SK-N-MC (cell line): Measurements from ENCODE around the gene SPAM1.

Experiments used
- DNase-seq: peaks from one replicate; pipeline ENCODE4 v3.0.0-alpha.2; 2011; ENCODE audit warnings: low read depth, low spot score
- H3K27ac ChIP-seq: fragments of 200-600 bp; sonication (generic); 2 replicates; pipeline ENCODE4 v1.5.1; 2016; ENCODE audit warnings: mixed run types
- H3K36me3 ChIP-seq: fragments of 200-600 bp; sonication (generic); 2 replicates; pipeline ENCODE4 v1.6.1; 2017; ENCODE audit warnings: antibody characterized with exemption, low read length, mixed read lengths; ENCODE audit not compliant: insufficient read depth
- H3K4me3 ChIP-seq: fragments of 200-600 bp; sonication (generic); 2 replicates; pipeline ENCODE4 v1.5.1; 2016
- H3K9ac ChIP-seq: fragments of 200-600 bp; sonication (generic); 2 replicates; pipeline ENCODE4 v1.8.0; 2017; ENCODE audit warnings: mixed run types, mixed read lengths; ENCODE audit not compliant: insufficient read length
- H3K9me3 ChIP-seq: fragments of 200-600 bp; sonication (generic); 2 replicates; pipeline ENCODE4 v1.6.1; 2017; ENCODE audit warnings: low read depth, mild to moderate bottlenecking, antibody characterized with exemption, low read length, moderate library complexity, mixed read lengths
- EZH2 ChIP-seq: fragments of 200-600 bp; sonication (generic); IDR thresholded peaks from one replicate; pipeline ENCODE4 v1.6.1; 2017; ENCODE audit warnings: antibody characterized with exemption
- FOXP2 ChIP-seq: optimal IDR thresholded peaks from 2 replicates; pipeline ENCODE3; 2011; ENCODE audit warnings: mild to moderate bottlenecking, moderate library complexity; ENCODE audit not compliant: insufficient read depth; ENCODE audit errors: extremely low read length, control extremely low read depth
- POLR2AphosphoS5 ChIP-seq: IDR thresholded peaks from 2 replicates; pipeline ENCODE4 v1.6.1; 2012; ENCODE audit warnings: mild to moderate bottlenecking, low read depth, low read length, borderline replicate concordance

The SPAM1 gene

GRCh38 chr7:123917878-123918277, 7.2 kb upstream of the SPAM1 start:
- Histone ChIP-seq H3K27ac (no peak overlapping the region), H3K4me3 (no peak overlapping the region), H3K9me3 (no peaks in the 10 kb centered on the region), H3K9ac (no peak overlapping the region), H3K36me3 (no peaks in the 10 kb centered on the region)
- no peak for TF ChIP-seq POLR2AphosphoS5
- TF ChIP-seq FOXP2: no peak
- TF ChIP-seq EZH2: no peak
- DNase-seq: no peak

- no peaks in the 10 kb centered on the region for H3K9me3 ChIP-seq
- no peak overlapping the region for H3K9ac ChIP-seq
- H3K4me3 ChIP-seq: no peak overlapping the region
- TF ChIP-seq EZH2 (no peak), POLR2AphosphoS5 (no peak), FOXP2 (no peak)
- no peaks in the 10 kb centered on the region for H3K36me3 ChIP-seq
- no peak overlapping the region for H3K27ac ChIP-seq
- no peak for DNase-seq
These were observed 6.7 kb upstream of the SPAM1 start for GRCh38 chr7:123918309-123918708.

GRCh38 chr7:123923599-123923998, 1.4 kb upstream of the SPAM1 start:
- TF ChIP-seq FOXP2 (no peak), POLR2AphosphoS5 (no peak), EZH2 (no peak)
- Histone ChIP-seq H3K9me3 (no peaks in the 10 kb centered on the region), H3K27ac (no peak overlapping the region), H3K4me3 (no peak overlapping the region), H3K36me3 (no peaks in the 10 kb centered on the region), H3K9ac (no peak overlapping the region)
- DNase-seq: no peak

GRCh38 chr7:123929107-123929506, 4.1 kb downstream of the SPAM1 start:
- Histone ChIP-seq H3K4me3 (no peak overlapping the region), H3K36me3 (no peaks in the 10 kb centered on the region), H3K9me3 (no peaks in the 10 kb centered on the region), H3K9ac (no peak overlapping the region), H3K27ac (no peak overlapping the region)
- no peak for DNase-seq
- TF ChIP-seq EZH2 (no peak), POLR2AphosphoS5 (no peak), FOXP2 (no peak)

- Histone ChIP-seq H3K36me3 (no peaks in the 10 kb centered on the region), H3K27ac (no peak overlapping the region), H3K4me3 (no peak overlapping the region), H3K9ac (no peak overlapping the region), H3K9me3 (no peaks in the 10 kb centered on the region)
- no peak for DNase-seq
- TF ChIP-seq POLR2AphosphoS5 (no peak), EZH2 (no peak), FOXP2 (no peak)
These were observed 4.6 kb downstream of the SPAM1 start for GRCh38 chr7:123929655-123930054.

- no peak overlapping the region for H3K27ac ChIP-seq
- no peaks in the 10 kb centered on the region for H3K9me3 ChIP-seq
- H3K4me3 ChIP-seq: no peak overlapping the region
- H3K9ac ChIP-seq: no peak overlapping the region
- no peak for TF ChIP-seq POLR2AphosphoS5
- TF ChIP-seq EZH2: no peak
- no peak for TF ChIP-seq FOXP2
- DNase-seq: no peak
- no peaks in the 10 kb centered on the region for H3K36me3 ChIP-seq
These were observed 10.7 kb downstream of the SPAM1 start for GRCh38 chr7:123935436-123936381.

- Histone ChIP-seq H3K27ac (no peak overlapping the region), H3K9me3 (no peaks in the 10 kb centered on the region), H3K36me3 (no peaks in the 10 kb centered on the region), H3K9ac (no peak overlapping the region), H3K4me3 (no peak overlapping the region)
- TF ChIP-seq FOXP2: no peak
- TF ChIP-seq POLR2AphosphoS5: no peak
- TF ChIP-seq EZH2: no peak
- DNase-seq: no peak
These were observed 11.3 kb downstream of the SPAM1 start for GRCh38 chr7:123936388-123936787.

- no peak overlapping the region for H3K27ac ChIP-seq
- no peak overlapping the region for H3K9ac ChIP-seq
- H3K9me3 ChIP-seq: no peaks in the 10 kb centered on the region
- TF ChIP-seq FOXP2: no peak
- TF ChIP-seq POLR2AphosphoS5: no peak
- no peak for TF ChIP-seq EZH2
- DNase-seq: no peak
- no peaks in the 10 kb centered on the region for H3K36me3 ChIP-seq
- H3K4me3 ChIP-seq: no peak overlapping the region
These were observed 14.7 kb downstream of the SPAM1 start for GRCh38 chr7:123939784-123940183.
